GM18519 (cell line): Measurements from ENCODE around the gene CD2AP.
A peak's percentile ranks its signal among the peaks of the same experiment; 100 is the strongest.
"Not testable (repeated sequence)": the region's sequence is repeated elsewhere in the genome, so short reads cannot be mapped to it uniquely, and the experiment has no call there.

Source experiments
- ATAC-seq: cut with Tn5 transposase; IDR thresholded peaks from one replicate; pipeline ENCODE4 v1.9.1; 2021; ENCODE audit warnings: mild to moderate bottlenecking, moderate library complexity; ENCODE audit not compliant: unreplicated experiment, low FRiP score

The CD2AP gene, protein sequence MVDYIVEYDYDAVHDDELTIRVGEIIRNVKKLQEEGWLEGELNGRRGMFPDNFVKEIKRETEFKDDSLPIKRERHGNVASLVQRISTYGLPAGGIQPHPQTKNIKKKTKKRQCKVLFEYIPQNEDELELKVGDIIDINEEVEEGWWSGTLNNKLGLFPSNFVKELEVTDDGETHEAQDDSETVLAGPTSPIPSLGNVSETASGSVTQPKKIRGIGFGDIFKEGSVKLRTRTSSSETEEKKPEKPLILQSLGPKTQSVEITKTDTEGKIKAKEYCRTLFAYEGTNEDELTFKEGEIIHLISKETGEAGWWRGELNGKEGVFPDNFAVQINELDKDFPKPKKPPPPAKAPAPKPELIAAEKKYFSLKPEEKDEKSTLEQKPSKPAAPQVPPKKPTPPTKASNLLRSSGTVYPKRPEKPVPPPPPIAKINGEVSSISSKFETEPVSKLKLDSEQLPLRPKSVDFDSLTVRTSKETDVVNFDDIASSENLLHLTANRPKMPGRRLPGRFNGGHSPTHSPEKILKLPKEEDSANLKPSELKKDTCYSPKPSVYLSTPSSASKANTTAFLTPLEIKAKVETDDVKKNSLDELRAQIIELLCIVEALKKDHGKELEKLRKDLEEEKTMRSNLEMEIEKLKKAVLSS

DNA sequence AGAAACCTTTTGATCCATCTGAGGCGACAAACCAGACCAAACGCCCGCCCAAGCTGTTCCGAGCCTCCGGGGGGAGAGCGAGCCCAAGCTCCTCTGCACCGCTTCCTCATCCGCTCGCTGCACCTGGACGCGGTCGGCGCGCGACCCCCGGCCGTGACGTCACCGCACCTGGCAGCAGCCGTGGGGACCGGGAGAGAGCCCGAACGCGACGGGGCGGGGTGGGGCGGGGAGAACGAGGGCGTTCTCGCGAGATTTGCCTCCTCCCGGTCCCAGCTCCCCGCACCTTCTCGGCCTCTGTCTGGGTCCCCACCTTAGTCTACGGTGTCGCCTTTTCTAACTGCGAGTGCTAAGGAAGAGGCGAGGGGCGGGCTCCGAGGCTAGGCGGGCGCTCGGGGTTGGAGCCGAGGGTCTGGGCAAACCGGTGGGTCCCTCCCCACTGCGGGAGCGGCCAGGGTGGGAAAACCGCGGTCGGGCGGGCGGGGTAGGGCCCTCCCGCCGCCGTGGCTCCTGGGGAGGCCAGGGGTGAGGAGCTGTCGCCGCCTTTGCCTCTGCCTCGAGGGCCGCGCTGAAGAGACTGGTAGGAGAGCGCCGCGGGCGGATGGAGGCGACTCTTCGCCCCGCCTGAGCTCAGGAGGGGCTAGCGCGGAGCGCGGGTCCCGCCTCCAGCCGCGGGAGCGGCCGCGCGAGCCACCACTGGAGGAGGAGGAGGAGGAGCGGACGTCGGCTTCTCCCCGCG is at the start of gene CD2AP:
CD2AP (plus strand) TSS at position 293 of the 736 bp plus-strand sequence. CDS start 456 bp downstream, outside the sequence.
- ATAC-seq: peak; percentile 53

DNA sequence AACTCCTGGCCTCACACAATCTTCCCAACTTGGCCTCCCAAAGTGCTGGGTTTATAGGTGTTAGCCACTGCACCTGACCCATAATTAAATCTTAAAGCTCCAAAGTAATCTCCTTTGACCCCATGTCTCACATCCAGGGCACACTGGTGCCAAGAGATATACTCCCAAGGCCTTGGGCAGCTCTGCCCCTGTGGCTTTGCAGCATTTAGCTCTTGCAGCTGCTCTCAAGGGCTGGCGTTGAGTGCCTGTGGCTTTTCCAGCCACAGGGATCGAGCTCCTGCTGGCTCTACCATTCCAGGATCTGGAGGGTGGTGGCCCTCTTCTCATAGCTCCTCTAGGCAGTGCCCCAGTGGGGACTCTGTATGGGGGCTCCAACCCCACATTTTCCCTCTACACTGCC is 49.3 kb upstream of the CD2AP start:
- ATAC-seq: no peak

DNA sequence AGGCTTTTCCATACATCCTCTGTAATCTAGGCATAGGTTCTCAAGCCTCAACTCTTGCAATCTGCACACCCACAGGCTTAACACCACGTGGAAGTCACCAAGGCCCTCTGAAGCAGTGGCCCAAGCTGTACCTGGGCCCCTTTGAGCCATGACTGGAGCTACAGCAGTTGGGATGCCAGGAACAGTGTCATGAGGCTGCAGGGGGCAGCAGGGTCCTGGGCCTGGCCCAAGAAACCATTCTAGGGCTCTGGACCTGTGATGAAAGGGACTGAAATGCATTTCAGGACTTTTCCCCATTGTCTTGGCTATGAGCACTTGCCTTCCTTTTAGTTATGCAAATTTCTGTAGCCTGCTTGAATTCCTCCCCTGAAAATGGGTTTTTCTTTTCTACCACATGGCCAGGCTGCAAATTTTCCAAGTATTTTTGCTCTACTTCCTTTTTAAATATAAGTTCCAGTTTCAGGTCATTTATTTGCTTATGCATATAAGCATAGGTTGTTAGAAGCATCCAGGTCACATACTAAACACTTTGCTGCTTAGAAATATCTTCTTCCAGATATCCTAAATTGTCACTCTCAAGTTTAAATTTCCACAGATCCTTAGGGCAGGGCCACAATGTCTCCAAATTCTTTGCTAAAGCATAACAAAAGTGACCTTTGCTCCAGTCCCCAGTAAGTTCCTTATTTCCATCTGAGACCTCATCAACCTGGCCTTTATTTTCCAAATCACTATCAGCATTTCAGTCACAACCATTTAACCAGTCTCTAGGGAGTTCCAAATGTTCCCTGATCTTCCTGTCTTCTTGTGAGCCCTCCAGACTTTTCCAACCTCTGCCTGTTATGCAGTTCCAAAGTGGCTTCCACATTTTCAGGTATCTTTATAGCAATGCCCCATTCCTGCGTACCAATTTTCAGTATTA is 48.6 kb upstream of the CD2AP start:
- no peak for ATAC-seq

DNA sequence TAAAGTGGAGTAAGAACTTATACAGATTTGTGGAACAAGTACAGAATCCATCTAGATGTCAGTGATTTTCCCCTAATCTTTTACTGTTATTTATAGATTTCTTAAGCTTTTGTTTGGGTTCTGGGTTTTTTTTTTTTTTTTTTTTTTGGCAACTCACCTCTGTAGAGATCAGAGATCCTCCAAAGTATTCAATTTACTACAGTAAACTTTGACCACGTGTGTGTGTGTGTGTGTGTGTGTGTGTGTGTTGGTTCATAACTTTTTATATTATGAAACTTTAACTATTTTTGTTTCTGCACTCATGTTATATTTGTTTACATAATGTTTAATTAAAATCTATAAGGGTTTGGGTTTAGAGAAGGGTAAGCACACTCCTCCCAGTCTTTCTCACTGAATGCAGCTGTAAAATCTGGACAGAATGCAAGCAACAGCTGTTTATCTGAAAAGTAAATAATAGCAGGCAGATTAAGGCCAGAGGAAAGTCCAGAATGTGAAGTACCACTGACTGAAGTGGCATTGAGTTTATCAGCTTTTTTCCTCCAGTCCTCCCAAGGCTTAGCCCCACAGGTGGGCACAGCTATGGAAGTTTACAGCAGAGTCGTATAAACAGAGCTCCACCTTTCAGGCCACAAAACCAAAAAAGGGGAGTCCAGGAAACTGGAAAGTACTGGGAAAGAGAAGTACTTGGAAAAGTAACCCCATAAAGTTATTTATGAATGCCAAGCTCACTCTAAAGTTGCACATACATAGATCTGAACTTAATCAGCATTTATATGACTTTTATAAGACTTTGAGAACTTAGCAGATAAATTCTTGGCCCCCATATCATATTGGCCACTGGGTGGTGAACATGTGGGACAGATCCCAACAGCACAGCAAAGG is 43.0 kb upstream of the CD2AP start:
- no peak for ATAC-seq

DNA sequence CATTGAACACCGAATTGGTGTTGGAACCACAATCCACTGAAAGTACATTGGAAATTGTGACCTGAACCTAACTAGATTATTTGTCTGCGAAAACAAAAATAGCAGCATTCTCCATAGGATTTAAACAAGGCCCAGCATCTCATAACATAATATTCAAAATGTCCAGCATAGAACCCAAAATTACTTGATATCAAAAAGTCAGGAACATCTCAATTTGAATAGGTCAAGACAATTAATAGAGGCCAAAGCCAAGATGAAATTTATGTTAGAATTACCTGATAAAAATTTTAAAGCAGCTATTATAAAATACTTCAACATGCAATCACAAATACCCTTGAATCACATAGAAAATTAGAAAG is 42.4 kb upstream of the CD2AP start:
- no peak for ATAC-seq

DNA sequence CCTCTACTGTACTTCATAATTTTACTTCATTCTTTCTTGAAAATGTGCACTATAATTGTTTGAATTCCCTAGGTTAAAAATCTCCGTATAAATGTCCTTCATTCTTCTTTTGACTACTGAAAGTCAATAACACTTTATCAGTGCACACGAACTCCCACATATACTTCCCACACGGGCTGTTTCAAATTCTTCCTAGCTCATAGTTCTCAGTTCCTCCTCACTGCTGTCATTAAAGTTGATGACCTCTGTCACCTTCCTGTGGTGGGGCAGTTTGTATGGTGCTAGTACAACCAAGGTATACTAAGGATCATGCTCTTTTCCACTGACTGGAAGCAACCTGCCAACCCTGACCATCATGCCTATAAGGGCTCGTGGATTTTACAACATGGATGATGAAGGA is 40.0 kb upstream of the CD2AP start:
- ATAC-seq: peak; percentile 39

DNA sequence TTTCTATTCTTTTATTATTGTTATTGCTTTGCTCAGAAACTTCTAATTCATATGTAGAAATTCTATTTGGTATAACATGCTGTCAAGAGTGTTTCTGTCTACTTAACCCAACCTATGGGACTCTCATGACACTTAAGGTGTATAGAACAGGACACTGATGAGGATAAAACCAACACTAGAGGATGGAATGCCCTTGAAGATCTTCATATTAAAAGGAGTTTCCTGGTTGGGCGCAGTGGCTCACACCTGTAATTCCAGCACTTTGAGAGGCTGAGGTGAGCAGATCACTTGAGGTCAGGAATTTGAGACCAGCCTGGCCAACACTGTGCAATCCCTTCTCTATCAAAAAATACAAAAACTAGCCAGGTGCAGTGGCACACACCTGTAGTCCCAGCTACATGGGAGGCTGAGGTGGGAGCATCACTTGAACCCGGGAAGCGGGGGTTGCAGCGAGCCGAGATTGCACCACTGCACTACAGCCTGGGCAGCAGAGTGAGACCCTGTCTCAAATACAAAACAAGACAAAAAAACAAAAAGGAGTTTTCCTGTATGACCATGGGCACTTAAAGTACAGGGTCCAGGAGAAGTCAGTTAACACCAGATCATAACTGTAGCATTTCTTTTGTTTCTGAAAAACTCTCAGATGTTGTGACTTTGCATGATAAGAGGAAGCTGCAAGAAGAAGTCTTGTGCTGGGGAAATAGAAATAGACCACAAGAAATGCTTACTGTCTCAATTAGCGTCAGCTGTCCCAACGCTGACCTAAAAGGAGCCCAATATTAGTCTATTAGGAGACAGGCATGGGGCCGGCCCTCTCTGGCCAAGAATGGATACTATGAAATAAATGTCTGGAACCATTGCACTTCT is 38.9 kb upstream of the CD2AP start:
- ATAC-seq: peak; percentile 74

DNA sequence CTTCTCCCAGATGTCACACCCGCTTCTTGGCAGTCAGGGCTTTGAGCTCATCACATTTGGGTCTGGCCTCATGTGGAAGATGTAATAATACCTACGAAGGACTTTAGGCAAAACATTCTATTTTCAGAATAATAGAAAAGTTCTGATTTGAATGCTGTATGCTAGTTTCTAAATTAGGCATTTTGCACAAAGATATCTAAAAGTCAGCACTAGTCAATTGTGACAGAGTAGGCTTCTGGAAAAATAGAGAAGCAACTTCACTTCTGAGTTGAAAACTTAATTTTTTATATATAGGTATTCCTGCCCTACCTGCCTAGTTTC is 38.3 kb upstream of the CD2AP start:
- ATAC-seq: peak; percentile 31

DNA sequence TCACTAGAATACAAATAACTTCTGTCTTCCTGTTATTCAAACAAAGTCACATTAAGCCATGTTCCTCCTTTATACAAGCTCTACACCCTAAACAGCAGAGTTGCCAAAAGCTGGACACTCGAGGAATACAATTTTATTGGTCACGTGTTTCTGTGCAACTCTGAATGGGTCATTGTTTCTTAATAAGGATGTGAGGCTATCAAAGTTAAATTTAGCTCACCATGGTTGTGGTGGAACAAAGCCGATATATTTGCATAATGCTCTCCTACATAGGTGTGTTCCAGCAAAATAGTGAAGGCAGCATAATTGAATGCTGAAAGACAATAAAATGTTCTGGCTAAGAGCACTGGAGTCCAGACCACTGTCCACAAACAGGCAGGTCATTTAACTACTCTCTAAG is 36.9 kb upstream of the CD2AP start:
- peak; percentile 70 for ATAC-seq

DNA sequence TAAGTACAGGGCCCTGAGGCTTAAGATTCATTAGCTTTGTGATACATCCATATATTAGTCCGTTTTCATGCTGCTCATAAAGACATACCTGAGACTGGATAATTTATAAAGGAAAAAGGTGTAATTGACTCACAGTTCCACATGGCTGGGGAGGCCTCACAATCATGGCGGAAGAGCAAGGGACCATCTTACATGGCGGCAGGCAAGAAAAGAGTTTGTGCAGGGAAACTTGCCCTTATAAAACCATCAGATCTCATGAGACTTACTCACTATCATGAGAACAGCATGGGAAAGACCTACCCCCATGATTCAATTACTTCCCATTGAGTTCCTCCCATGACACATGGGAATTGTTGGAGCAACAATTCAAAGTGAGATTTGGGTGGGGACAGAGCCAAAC is 32.6 kb upstream of the CD2AP start:
- ATAC-seq: not testable (repeated sequence)

DNA sequence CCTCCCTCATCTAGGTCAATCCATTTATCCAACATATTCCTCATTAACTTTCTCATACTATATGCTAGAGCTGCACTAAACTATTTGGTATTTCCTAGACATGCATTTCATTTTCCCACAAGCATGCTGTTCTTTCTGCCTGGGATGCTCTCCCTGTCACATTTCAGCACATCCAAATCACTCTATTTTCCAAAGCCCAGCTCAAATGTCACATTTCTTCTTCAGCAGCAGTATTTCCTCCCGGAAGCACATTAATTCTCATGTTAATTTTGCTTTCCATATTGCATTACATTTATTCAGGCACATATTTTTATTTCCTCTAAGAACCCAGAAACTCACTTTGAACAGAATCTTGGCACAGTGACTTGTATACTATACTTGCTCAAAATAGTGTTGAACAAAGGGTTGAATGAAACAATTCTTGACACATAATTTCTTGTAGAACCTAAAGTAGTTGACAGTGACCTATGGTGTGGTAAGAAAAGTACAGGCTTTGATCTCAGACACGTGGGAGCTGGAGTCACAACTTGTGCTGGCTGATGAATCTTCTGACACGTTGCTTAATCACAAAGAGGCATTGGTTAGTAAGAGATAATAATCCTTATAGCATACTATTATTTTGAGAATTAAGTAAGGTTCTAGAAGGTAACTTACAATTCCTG is 30.8 kb upstream of the CD2AP start:
- no peak for ATAC-seq

DNA sequence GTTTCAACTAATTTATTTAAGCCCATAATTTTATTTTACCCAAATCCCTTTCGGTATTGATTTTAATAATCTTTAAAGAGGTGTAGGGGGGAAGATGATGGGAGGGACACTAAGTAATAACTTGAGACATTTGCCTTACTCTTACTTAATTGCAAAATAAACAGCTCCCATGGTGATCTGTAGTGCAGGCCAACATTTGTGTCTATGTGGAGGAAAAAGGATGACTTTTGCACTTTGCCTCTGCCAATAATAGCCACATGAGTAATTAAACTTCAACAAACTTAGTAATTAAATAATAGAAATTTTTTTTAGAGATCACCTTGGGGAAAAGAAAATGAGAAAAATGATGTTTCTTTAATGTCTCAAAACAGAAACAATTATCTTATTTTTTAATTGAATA is 29.9 kb upstream of the CD2AP start:
- ATAC-seq: no peak

DNA sequence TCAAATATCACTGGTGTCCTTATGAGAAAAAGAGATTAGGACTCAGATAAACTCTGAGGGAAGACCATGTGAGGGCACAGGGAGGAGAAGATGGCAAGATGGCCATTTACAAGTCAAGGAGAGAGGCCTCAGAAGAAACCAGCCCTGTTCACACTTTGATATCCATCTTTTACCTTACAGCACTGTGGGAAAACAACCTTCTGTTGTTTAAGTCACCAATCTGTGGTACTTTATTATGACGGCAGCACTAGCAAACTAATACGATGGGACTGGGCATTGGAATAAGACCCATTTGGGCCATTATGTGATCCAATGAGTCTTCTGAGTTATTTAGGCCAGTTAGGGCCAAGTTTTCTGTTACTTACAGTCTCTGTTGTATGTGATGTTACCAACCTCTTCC is 26.4 kb upstream of the CD2AP start:
- ATAC-seq: no peak

DNA sequence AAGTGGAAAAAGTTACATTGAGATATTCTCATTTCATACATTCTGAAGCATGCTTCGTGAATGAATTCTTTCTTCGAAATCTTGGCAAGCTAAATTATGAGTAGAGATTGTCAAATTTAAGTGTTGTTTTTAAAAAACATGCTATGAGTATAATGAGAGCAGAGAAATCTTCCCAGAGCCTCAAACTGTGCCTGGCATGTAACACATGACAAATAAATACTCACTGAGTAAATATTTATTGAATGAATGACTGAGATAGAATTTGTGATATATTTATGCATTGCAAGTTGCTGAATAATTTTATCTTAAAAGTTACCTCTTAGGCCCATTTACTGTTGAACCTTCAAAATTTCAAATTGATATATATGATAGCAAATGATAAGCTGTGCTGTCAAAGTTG is 24.7 kb upstream of the CD2AP start:
- ATAC-seq: no peak

DNA sequence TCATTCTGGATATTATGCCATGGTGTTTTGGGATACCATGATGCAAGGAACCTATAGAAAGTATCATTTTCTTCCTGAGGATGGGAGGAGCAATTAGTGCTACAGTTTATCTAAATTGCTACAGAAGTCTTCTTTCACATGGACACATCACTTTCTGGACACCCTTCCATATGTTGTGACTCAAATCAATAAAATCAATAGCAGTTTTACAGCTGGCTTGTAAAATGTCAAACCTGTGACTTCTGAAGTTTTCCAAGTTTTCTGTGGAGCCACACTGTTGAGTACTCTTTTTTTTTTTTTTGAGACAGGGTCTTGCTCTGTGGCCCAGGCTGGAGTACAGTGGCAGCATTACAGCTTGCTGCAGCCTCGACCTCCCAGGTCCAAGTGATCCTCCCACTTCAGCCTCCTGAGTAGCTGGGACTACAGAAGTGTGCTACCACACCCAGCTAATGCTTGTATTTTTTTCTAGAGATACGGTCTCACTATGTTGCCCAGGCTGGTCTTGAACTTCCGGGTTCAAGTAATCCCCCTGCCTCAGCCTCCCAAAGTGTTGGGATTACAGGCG is 24.1 kb upstream of the CD2AP start:
- no peak for ATAC-seq

DNA sequence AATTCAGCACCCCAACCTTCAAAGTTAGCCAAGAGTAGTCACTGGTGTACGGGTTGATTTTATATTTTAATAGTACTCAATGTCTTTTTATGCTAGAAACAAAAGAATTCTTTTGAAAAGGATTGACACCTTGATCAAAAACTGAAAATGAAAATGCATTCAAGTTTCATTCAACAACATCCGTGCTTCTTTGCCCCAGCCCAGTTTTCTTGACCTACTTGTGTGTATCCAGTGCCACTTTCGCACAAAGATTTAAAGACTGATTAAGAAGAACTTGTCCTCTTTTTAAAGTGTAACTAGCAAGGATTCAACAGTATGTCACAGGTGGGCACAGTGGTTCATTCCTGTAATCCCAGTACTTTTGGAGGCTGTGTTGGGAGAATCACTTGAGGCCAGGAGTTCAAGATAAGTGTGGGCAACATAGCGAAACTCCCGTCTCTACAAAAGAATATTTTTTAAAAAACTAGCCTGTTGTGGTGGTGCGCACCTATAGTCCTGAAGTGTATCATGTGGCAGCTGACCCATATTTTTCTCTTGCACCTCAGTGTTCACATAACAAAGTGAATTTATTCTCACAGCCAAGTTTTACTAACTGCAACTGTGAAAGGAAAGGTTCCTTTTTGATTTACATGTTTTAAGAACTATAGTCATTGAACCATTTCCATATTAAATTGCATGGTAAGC is 22.7 kb upstream of the CD2AP start:
- no peak for ATAC-seq

DNA sequence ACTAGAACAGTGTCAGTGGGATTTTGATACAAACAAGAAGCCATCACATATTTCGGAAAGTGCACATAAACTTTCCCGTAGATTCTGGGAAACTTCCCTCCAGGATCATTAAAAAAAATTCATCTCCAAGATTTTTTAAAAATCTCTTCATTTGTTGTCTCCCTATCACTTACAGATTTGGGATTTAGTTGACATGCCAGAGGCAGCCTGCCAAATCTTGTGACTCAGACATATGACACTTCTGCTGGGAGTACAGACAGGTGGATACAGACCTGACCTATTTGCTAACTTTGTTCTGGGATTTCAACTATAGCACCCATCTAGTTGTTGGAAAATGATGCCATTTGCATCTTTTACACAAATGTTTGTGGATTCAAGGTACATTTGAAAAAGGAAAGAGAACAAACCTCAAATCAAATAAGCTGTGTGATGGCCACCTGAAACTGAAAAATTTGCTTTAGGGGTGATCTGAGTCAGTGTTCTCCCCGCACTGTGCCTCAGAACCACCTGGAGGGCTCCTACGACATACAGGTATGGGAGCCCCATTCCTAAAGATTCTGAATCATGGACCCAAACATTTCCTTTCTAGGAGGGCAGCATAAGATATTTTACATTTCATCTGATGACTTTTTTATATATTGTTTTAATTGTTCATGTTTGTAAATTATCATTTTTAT is 21.9 kb upstream of the CD2AP start:
- ATAC-seq: peak; percentile 48
